GM06990 (cell line): ENCODE data around the gene MINDY4.
"Not testable (repeated sequence)": the region's sequence is repeated elsewhere in the genome, so short reads cannot be mapped to it uniquely, and the experiment has no call there.

ENCODE experiments used
- DNase-seq: peaks from one replicate; pipeline ENCODE4 v3.0.0-alpha.2; 2011; ENCODE audit not compliant: insufficient read length; ENCODE audit errors: extremely low read depth
- H3K27me3 ChIP-seq: replicated peaks from 2 replicates; pipeline ENCODE4 v1.6.0; 2011; ENCODE audit warnings: low read length; ENCODE audit not compliant: control insufficient read depth, insufficient read depth
- H3K36me3 ChIP-seq: 2 replicates; pipeline ENCODE4 v1.5.1; 2011; ENCODE audit warnings: low read length; ENCODE audit not compliant: control insufficient read depth, insufficient read depth
- H3K4me3 ChIP-seq: replicated peaks from 2 replicates; pipeline ENCODE4 v1.5.1; 2011; ENCODE audit warnings: low read depth, mild to moderate bottlenecking, control low read depth, low read length
- TF ChIP-seq, protein P1 (sequence below): IDR thresholded peaks from 2 replicates; pipeline ENCODE4 v1.5.1; 2011; ENCODE audit warnings: low read length, control low read depth, mild to moderate bottlenecking, inconsistent platforms; ENCODE audit not compliant: insufficient read depth, poor library complexity, severe bottlenecking

MINDY4 gene

DNA sequence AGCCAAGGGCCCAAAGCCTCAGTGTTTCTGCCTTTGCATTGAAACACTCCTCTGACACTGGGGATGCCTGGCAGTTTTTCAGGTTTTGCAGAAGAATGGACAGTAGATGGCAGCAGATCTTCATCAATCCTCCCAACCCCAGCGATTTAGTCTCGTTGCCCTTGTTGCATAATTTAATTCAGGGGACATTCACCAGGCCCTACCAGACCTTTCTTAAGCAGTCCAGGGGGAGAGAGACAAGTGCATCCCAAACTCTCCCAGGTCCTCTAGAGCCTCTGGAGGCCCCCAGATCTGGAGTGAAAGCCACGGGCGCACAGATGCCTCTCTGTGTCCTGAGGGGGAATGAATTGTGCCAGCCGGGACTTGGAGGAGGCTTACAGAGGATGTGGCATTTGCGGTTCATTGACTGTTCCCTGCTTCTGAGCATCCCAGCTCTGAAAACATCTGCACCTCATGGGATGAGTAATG is 29.6 kb downstream of the MINDY4 start:
- Histone ChIP-seq H3K27me3 (no peaks in the 10 kb centered on the region), H3K36me3 (no peaks in the 10 kb centered on the region), H3K4me3 (no peak overlapping the region)
- TF ChIP-seq, protein P1, sequence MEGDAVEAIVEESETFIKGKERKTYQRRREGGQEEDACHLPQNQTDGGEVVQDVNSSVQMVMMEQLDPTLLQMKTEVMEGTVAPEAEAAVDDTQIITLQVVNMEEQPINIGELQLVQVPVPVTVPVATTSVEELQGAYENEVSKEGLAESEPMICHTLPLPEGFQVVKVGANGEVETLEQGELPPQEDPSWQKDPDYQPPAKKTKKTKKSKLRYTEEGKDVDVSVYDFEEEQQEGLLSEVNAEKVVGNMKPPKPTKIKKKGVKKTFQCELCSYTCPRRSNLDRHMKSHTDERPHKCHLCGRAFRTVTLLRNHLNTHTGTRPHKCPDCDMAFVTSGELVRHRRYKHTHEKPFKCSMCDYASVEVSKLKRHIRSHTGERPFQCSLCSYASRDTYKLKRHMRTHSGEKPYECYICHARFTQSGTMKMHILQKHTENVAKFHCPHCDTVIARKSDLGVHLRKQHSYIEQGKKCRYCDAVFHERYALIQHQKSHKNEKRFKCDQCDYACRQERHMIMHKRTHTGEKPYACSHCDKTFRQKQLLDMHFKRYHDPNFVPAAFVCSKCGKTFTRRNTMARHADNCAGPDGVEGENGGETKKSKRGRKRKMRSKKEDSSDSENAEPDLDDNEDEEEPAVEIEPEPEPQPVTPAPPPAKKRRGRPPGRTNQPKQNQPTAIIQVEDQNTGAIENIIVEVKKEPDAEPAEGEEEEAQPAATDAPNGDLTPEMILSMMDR: peak; percentile 68
- DNase-seq: no peak

DNA sequence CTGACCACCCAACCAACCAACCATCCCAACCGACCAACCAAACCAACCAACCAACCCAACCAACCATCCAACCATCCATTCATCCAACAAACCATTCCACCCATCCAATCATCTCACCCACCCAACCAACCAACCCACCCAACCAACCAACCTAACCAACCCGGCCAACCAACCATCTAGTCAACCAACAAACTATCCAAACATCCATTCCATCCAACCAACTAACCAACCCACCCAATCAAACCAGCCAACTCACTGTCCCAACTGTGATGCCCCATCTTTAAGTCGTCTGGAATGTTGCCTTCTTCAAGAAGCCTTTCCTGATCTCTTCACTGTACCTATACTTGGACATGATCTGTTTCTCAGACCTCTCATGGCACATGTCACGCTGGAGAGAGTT is 31.6 kb downstream of the MINDY4 start:
- Histone ChIP-seq H3K36me3 (no peaks in the 10 kb centered on the region), H3K4me3 (no peak overlapping the region), H3K27me3 (no peaks in the 10 kb centered on the region)
- DNase-seq: no peak
- TF ChIP-seq, protein P1: no peak

DNA sequence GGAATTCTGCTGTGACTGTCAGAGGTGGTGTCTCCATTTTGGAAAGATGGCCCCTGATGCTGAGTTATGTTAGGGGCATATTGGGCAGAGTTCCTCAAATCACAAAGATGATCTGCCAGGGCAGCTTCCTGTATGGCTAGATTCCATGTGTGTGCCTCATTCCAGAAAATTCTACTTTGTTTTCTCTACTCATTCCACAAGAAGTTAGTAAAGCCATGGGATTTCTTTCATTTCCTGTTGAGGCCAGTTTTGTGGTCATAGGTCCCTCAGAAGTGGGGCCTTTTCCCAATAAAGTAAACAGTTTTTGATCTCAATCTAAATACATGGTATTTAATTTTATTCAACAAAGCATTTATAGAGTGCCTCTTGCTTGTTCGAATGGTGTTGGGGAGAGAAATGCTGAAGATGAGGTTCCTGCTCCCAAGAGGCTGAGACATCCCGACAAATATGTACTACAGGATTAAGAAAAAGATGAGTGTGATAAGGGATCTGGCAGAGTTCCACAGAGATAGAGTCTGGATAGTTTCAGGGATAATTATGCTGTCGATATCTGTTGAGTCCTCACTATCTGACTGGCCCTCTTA is 33.0 kb downstream of the MINDY4 start:
- no peak for DNase-seq

DNA sequence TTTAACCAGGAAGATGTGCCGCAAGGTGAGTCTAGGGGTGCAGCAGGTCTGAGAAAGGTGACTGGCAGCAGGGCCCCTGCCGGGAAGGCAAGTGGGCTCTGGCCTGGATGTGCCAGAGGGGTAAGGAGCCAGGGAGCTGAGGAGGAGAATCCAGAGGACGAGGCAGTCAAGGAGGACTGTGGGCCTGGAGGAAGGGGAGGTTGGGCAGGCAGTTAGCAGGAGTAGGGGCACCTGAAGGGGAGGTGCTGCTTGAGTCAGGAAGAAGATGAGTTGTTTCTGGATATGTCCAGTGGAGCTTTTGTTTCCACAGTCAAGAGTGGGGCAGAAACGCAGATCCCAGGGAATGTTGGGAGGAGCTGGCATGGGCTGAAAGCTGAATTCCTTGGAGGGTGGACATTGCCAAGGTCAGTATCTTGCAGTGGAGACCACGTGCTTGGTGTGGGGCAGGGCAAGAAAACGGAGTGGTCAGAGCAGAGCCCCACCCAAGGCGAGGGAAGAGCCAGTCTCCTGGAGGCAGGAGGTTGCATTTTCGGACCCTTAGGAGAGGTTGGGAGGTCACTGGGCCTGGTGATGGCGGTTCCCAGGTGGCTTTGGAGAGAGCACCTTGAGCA is 34.0 kb downstream of the MINDY4 start:
- Histone ChIP-seq H3K4me3 (no peak overlapping the region), H3K27me3 (no peaks in the 10 kb centered on the region), H3K36me3 (no peaks in the 10 kb centered on the region)
- DNase-seq: no peak
- TF ChIP-seq, protein P1: no peak

More for the DNA sequence above, 33.0 kb downstream of the MINDY4 start:
- no peaks in the 10 kb centered on the region for H3K36me3 ChIP-seq
- H3K4me3 ChIP-seq: no peak overlapping the region
- TF ChIP-seq, protein P1: no peak
- H3K27me3 ChIP-seq: no peaks in the 10 kb centered on the region

DNA sequence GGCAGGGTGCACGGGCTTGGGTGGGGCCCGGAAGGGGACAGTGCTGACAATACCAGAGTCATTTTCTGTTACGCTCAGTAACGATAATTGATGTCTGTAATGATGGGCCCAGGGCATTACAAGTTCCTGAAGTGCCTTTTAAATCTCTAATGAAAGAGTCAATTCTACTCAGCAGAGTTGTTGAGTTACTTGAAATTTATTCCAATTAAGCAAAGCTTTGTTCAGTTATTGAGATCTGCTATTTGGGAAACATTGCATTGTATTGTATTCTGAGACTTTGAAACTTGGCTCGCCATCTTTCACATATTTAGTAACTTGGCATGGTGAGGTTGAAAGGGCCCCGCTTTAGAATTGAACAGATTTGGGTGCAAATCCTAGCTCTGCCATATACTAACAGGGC is 34.7 kb downstream of the MINDY4 start:
- DNase-seq: no peak
- Histone ChIP-seq H3K27me3 (no peaks in the 10 kb centered on the region), H3K4me3 (no peak overlapping the region), H3K36me3 (no peaks in the 10 kb centered on the region)
- TF ChIP-seq, protein P1: no peak

DNA sequence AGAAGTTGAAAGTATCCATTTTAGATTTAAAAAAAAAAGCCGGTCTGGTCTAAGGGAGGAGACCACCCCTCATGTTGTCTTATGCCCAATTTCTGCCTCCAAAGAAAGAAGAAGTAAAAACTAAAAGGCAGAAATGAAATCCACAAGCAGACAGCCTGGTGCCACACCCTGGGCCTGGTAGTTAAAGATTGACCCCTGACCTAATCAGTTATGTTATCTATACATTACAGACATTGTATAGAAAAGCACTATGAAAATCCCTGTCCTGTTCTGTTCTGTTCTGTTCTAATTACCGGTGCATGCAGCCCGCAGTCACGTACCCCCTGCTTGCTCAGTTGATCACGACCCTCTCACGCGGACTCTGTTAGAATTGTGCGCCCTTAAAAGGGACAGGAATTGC is 36.3 kb downstream of the MINDY4 start:
- not testable (repeated sequence) for H3K36me3 ChIP-seq, H3K4me3 ChIP-seq, DNase-seq, H3K27me3 ChIP-seq

DNA sequence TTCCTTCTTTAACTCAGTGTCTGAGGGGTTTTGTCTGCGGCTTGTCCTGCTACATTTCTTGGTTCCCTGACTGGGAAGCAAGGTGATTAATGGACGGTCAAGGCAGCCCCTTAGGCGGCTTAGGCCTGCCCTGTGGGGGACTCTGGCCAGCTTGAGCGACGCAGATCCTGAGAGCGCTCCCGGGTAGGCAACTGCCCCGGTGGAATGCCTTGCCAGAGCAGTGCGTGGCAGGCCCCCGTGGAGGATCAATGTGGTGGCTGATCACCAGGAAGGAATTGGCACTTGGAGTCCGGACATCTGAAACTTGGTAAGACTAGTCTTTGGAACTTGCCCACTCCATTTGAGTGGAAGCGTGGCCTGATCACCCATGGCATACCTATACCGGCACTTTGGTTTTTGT is 36.7 kb downstream of the MINDY4 start:
- not testable (repeated sequence) for H3K27me3 ChIP-seq, H3K36me3 ChIP-seq, H3K4me3 ChIP-seq, DNase-seq
